Adrenal gland (tissue), 12 donors: ENCODE measurements around the gene GATAD2A. TPM values are rescaled to one million over a fixed set of nuclear protein-coding genes. Genes with fewer than 3 reads are reported as not detected.
A peak's percentile ranks its signal among the peaks of the same experiment; 100 is the strongest.

Experiments
- DNase-seq, 7 donors: peaks; one replicate each; pipeline ENCODE4 v3.0.0-alpha.2; 2019 to 2020
- H3K27ac ChIP-seq, 5 donors: fragments of 200-600 bp; sonication (generic) in 4 of 5; 1 replicate in 3 of 5; 2 replicates in 2 of 5; pipeline versions ENCODE4 v1.5.1 to v1.8.0; 2016 to 2020; ENCODE audit warnings: mild to moderate bottlenecking in 1 of 5
- H3K27me3 ChIP-seq: fragments of 200-600 bp; 2 replicates; pipeline ENCODE4 v1.8.0; 2021
- H3K36me3 ChIP-seq, 2 donors: fragments of 200-600 bp; replicated peaks in 1 of 2; 1 replicate in 1 of 2; 2 replicates in 1 of 2; pipeline versions ENCODE4 v1.5.1 to v1.8.0; 2018 to 2022
- H3K4me1 ChIP-seq, 2 donors: fragments of 200-600 bp; replicated peaks in 1 of 2; 1 replicate in 1 of 2; 2 replicates in 1 of 2; pipeline versions ENCODE4 v1.5.1 to v1.8.0; 2018 to 2021
- H3K4me3 ChIP-seq, 4 donors: fragments of 200-600 bp; sonication (generic) in 3 of 4; one replicate each; pipeline ENCODE4 v1.5.1; 2016 to 2018
- H3K9me3 ChIP-seq, 3 donors: fragments of 200-600 bp; sonication (generic) in 1 of 3; replicated peaks in 1 of 3; 1 replicate in 2 of 3; 2 replicates in 1 of 3; pipeline versions ENCODE4 v1.5.1 to v1.8.0; 2016 to 2021
- POLR2A ChIP-seq, 2 donors: fragments of 450-650 bp; IDR thresholded peaks; one replicate each; pipeline ENCODE4 v1.6.1; 2017; ENCODE audit warnings: antibody characterized with exemption in 2 of 2, mild to moderate bottlenecking in 2 of 2, moderate library complexity in 1 of 2
- WGBS, 4 donors: extraction: QIAGEN DNeasy Blood & Tissue Kit in 2 of 4; methylation state at CpG; one replicate each; pipeline versions ENCODE4 v1.1.5 to v1.1.7; 2013 to 2017; 5-methylcytosine and 5-hydroxymethylcytosine counted together
- intact Hi-C, 2 donors: fragments of 100-400 bp; cut with DNase I; formaldehyde crosslinking; loops; one replicate each; pipeline versions ENCODE4 v1.14.1 to v1.15.0; 2022 to 2023
- microRNA counts, 2 donors: library from miRNA; unstranded; fragments of <30 nt; microRNA quantifications; one replicate each; lab custom pipeline; 2016
- microRNA-seq, 3 donors: library from miRNA; unstranded; fragments of <30 nt; microRNA quantifications; one replicate each; pipeline ENCODE4, GENCODE V29; 2017 to 2020
- polyA plus RNA-seq, 3 donors: library from polyadenylated mRNA; stranded (reverse); fragments of 200-250 nt in 2 of 3; fragments of 350-450 nt in 1 of 3; fragmentation: Illumina TruSeq in 1 of 3; extraction: RNeasy Lipid Tissue Mini Kit (QIAGEN cat#74804) in 1 of 3; gene quantifications; one replicate each; pipeline ENCODE4 v1.2.3, GENCODE V29; 2013 to 2014
- small RNA-seq, 2 donors: library from RNA; depleted of rRNA; stranded (forward); fragments of <200 nt; gene quantifications; one replicate each; pipeline ENCODE3, GENCODE V24; 2016
- total RNA-seq, 9 donors: library from RNA; depleted of rRNA in 4 of 9; stranded (reverse); fragments of >200 nt in 4 of 9; fragments of 120-200 nt in 1 of 9; fragmentation: NEBNext Ultra II Directional in 1 of 9; extraction: Animal tissue kit (Norgen Biotek cat#: 25700) in 1 of 9; gene quantifications; one replicate each; pipeline versions ENCODE4 v1.1.0 to v1.2.4, GENCODE V29; 2013 to 2023
- TF ChIP-seq, protein P1 (sequence below), 6 experiments: fragments of 450-650 bp in 4 of 6; fragments of 200-600 bp in 2 of 6; sonication (generic) in 1 of 6; IDR thresholded peaks; 1 replicate in 5 of 6; 2 replicates in 1 of 6; pipeline versions ENCODE4 v1.5.1 to v1.8.0; 2016 to 2021; ENCODE audit warnings: antibody characterized with exemption in 6 of 6, mild to moderate bottlenecking in 2 of 6, moderate library complexity in 1 of 6
- donor health status: healthy with polysubstance abuse.
- donor health status: Bipolar disorder and iron deficiency.
- donor health status: DM: yes; HTN: yes; CAD: no.
- donor health status: DM: no; HTN: no; CAD: no.
- donor health status: DM: no; HTN: no; CAD: no.
- donor health status: DM: yes; HTN: yes; CAD: no.

The GATAD2A gene
- total and polyA plus RNA-seq, 12 donors: 17.0 to 125 (median 61.9) TPM

DNA sequence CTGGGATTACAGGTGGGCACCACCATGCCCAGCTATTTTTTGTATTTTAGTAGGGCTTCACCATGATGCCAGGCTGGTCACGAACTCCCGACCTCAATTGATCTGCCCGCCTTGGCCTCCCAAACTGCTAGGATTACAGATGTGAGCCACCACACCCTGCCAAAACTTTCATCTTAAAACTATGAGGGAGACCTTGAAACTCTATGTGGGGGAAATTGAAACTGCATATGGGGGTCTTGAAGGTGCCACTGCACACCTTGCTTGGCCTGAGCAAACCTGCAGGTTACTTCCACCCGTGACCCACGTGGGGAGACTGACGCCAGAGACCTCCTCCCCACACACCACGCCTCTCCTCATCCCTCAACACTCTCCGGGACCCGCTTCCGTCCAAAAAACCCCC, 148.2 kb downstream of the GATAD2A start:
- no peak overlapping the region for H3K4me3 ChIP-seq
- H3K36me3 ChIP-seq: no peaks in the 10 kb centered on the region
- no peaks in the 10 kb centered on the region for H3K4me1 ChIP-seq
- no peaks in the 10 kb centered on the region for H3K27me3 ChIP-seq
- H3K27ac ChIP-seq: no peak overlapping the region
- intact Hi-C loops: no loop called here
- no peaks in the 10 kb centered on the region for H3K9me3 ChIP-seq
- DNase-seq: no peak
- no peak for TF ChIP-seq POLR2A (IDR thresholded peaks at IDR 0.05)
- TF ChIP-seq, protein P1, sequence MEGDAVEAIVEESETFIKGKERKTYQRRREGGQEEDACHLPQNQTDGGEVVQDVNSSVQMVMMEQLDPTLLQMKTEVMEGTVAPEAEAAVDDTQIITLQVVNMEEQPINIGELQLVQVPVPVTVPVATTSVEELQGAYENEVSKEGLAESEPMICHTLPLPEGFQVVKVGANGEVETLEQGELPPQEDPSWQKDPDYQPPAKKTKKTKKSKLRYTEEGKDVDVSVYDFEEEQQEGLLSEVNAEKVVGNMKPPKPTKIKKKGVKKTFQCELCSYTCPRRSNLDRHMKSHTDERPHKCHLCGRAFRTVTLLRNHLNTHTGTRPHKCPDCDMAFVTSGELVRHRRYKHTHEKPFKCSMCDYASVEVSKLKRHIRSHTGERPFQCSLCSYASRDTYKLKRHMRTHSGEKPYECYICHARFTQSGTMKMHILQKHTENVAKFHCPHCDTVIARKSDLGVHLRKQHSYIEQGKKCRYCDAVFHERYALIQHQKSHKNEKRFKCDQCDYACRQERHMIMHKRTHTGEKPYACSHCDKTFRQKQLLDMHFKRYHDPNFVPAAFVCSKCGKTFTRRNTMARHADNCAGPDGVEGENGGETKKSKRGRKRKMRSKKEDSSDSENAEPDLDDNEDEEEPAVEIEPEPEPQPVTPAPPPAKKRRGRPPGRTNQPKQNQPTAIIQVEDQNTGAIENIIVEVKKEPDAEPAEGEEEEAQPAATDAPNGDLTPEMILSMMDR (IDR thresholded peaks at IDR 0.05): no peak
- 82 to 90% (median 86%) methylated on average over 5 to 10 of the region's 10 CpGs for WGBS, 4 donors

DNA sequence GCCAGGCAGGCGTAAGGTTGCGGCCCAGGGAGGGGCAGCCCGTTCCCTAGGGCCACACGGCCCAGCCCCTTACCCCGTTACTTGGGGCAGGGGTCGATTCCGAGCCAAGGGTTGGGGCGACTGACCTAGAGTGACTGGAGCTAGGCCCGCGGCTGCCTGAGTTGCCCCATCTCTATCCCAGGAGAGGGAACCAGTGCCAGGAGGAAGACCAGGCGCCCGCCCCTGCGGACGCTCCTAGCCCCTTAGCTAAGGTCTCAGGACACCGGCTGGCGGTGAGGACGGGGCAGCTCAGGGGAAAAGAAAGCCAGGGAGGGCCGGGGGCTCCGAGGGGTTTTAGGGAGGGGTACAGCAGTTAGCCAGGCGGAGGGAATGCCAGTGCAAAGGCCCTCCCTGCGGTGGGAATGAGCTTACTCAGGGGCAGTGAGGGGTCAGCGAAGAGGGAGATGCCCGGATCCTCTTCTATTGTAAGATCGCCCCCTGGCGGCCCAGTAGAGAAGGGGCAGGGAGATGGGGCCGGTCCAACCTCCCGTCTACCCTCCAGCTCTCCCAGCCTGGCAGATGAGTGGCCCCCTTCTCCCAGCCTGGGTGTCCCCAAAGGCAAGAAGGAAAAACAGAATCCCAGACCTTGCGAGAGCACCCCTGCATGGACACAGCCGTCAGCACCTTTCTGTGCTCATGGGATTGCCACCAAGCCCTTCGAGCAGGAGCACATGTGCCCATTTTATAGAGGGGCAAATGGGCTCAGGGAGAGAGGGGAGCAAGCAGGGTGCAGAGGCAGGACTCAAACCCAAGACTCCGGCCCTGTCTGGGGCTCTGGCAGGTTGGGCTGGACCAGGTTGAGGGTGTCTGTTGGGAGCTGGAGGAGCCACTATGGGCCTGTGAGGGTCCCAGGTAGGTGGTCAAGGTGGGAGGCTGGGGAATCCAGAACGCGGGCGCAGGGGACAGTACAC, 148.9 kb downstream of the GATAD2A start:
- 51 to 70% (median 64%) methylated on average over 22 to 34 of the region's 34 CpGs for WGBS, 4 donors
- TF ChIP-seq, protein P1 (IDR thresholded peaks at IDR 0.05): peak; percentile 21 to 61 (median 51)
- TF ChIP-seq POLR2A (IDR thresholded peaks at IDR 0.05): no peak
- peak in 2 of 7 donors; percentile 53 to 56 for DNase-seq
- Histone ChIP-seq H3K4me3 (no peak overlapping the region), H3K27me3 (no peaks in the 10 kb centered on the region), H3K9me3 (no peaks in the 10 kb centered on the region), H3K27ac (no peak overlapping the region), H3K36me3 (no peaks in the 10 kb centered on the region), H3K4me1 (no peaks in the 10 kb centered on the region)
- intact Hi-C loops: no loop called here

DNA sequence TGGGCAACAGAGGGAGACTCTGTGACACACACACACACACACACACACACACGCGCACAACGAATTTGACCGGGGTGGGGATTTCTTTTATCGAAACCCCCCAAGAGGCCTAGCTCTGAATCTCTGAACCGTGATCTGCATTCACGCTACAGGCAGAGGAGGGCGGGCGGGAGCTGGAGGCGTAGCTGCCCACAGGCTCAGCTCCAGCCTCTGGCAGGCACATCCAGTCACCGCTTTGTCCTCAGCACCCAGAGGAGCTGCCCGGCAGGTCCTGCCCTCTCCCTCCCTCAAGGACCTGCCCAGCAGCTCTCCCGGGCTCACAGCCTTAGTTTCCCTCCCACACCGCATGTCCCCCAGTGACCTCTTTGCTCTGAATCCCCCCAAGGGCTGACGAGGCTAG, 152.6 kb downstream of the GATAD2A start:
- Histone ChIP-seq H3K27ac (no peak overlapping the region), H3K36me3 (no peaks in the 10 kb centered on the region), H3K27me3 (no peaks in the 10 kb centered on the region), H3K4me3 (no peak overlapping the region), H3K9me3 (no peaks in the 10 kb centered on the region), H3K4me1 (no peaks in the 10 kb centered on the region)
- no peak for TF ChIP-seq POLR2A (IDR thresholded peaks at IDR 0.05)
- TF ChIP-seq, protein P1 (IDR thresholded peaks at IDR 0.05): no peak
- intact Hi-C loops: no loop called here
- DNase-seq: no peak
- WGBS, 4 donors: 81 to 90% (median 87%) methylated on average over 10 to 15 of the region's 15 CpGs

MicroRNAs encoded within 50 kb of the gene (microRNA counts, 767-probe panel; counts per million panel counts)
- microRNA hsa-miR-640 (lab: Ali Mortazavi, UCI): 0 counts per million in 2 donors

Small RNAs within 50 kb of the gene (microRNA-seq; reads per million reads assigned to microRNA genes)
- gene MIR640: 0 reads per million in 3 donors

Small RNAs within 50 kb of the gene (small RNA-seq; reads per million reads assigned to genes)
- 0 reads per million in 2 donors for gene MIR640

Other genes with a start within 250 kb of the GATAD2A start
- gene MEF2B, start 235.4 kb upstream of the GATAD2A start, total RNA-seq: 1 to 10 TPM in 2 of 9 donors, under 1 TPM in 4, not detected in 3; 0.42 to 3.7 (median 0.76) TPM
- 1 to 10 TPM in 2 of 3 donors, not detected in 1; 3.3 to 6.0 TPM for gene MEF2B, start 235.4 kb upstream of the GATAD2A start, polyA plus RNA-seq
- 10 to 100 TPM in 8 of 9 donors, 1 to 10 TPM in 1; 8.3 to 32.2 (median 21.9) TPM for gene BORCS8, start 213.5 kb upstream of the GATAD2A start, total RNA-seq
- gene BORCS8, start 213.5 kb upstream of the GATAD2A start, polyA plus RNA-seq: 10 to 100 TPM; 20.3 to 49.6 (median 34.2) TPM
- gene RFXANK, start 213.4 kb upstream of the GATAD2A start, total RNA-seq: 10 to 100 TPM; 28.0 to 79.9 (median 51.6) TPM
- gene RFXANK, start 213.4 kb upstream of the GATAD2A start, polyA plus RNA-seq: 100 to 1,000 TPM in 2 of 3 donors, 10 to 100 TPM in 1; 21.7 to 195 (median 140) TPM
- gene NR2C2AP, start 202.3 kb upstream of the GATAD2A start, total RNA-seq: 10 to 100 TPM in 8 of 9 donors, 1 to 10 TPM in 1; 4.0 to 16.4 (median 12.3) TPM
- gene NR2C2AP, start 202.3 kb upstream of the GATAD2A start, polyA plus RNA-seq: 10 to 100 TPM in 2 of 3 donors, 1 to 10 TPM in 1; 9.9 to 21.6 (median 21.2) TPM
- under 1 TPM in 3 of 9 donors, not detected in 6; 0.06 to 0.42 (median 0.14) TPM for gene NCAN, start 193.7 kb upstream of the GATAD2A start, total RNA-seq
- under 1 TPM in 2 of 3 donors, not detected in 1; 0.08 to 0.11 TPM for gene NCAN, start 193.7 kb upstream of the GATAD2A start, polyA plus RNA-seq
- 1 to 10 TPM in 2 of 9 donors, under 1 TPM in 3, not detected in 4; 0.28 to 1.1 (median 0.74) TPM for gene TM6SF2, start 132.4 kb upstream of the GATAD2A start, total RNA-seq
- gene TM6SF2, start 132.4 kb upstream of the GATAD2A start, polyA plus RNA-seq: 1 to 10 TPM in 2 of 3 donors, under 1 TPM in 1; 0.26 to 5.3 (median 1.3) TPM
- 10 to 100 TPM; 25.5 to 74.7 (median 53.9) TPM for gene SUGP1, start 85.2 kb upstream of the GATAD2A start, total RNA-seq
- 100 to 1,000 TPM in 1 of 3 donors, 10 to 100 TPM in 2; 55.9 to 130 (median 91.0) TPM for gene SUGP1, start 85.2 kb upstream of the GATAD2A start, polyA plus RNA-seq
- 10 to 100 TPM; 25.5 to 64.8 (median 48.8) TPM for gene MAU2, start 84.8 kb upstream of the GATAD2A start, total RNA-seq
- gene MAU2, start 84.8 kb upstream of the GATAD2A start, polyA plus RNA-seq: 10 to 100 TPM; 14.9 to 41.3 (median 29.5) TPM
- 10 to 100 TPM in 1 of 9 donors, 1 to 10 TPM in 6, under 1 TPM in 2; 0.61 to 50.5 (median 3.5) TPM for gene TSSK6, start 109.9 kb downstream of the GATAD2A start, total RNA-seq
- 1 to 10 TPM in 1 of 3 donors, under 1 TPM in 1, not detected in 1; 0.37 to 1.0 TPM for gene TSSK6, start 109.9 kb downstream of the GATAD2A start, polyA plus RNA-seq
- 100 to 1,000 TPM in 7 of 9 donors, 10 to 100 TPM in 2; 17.0 to 517 (median 323) TPM for gene NDUFA13, start 110.5 kb downstream of the GATAD2A start, total RNA-seq
- 100 to 1,000 TPM; 202 to 558 (median 329) TPM for gene NDUFA13, start 110.5 kb downstream of the GATAD2A start, polyA plus RNA-seq
- 1 to 10 TPM in 5 of 9 donors, under 1 TPM in 4; 0.36 to 5.7 (median 1.1) TPM for gene YJEFN3, start 123.2 kb downstream of the GATAD2A start, total RNA-seq
- 10 to 100 TPM in 1 of 3 donors, 1 to 10 TPM in 1, under 1 TPM in 1; 0.77 to 30.2 (median 6.1) TPM for gene YJEFN3, start 123.2 kb downstream of the GATAD2A start, polyA plus RNA-seq
- gene CILP2, start 132.6 kb downstream of the GATAD2A start, total RNA-seq: under 1 TPM in 2 of 9 donors, not detected in 7; 0.22 to 0.43 TPM
- under 1 TPM in 2 of 3 donors, not detected in 1; 0.13 to 0.24 TPM for gene CILP2, start 132.6 kb downstream of the GATAD2A start, polyA plus RNA-seq
- gene PBX4, start 213.0 kb downstream of the GATAD2A start, total RNA-seq: under 1 TPM in 6 of 9 donors, not detected in 3; 0.28 to 0.86 (median 0.66) TPM
- gene PBX4, start 213.0 kb downstream of the GATAD2A start, polyA plus RNA-seq: 1 to 10 TPM in 2 of 3 donors, not detected in 1; 2.9 to 6.3 TPM
- 1 to 10 TPM in 8 of 9 donors, under 1 TPM in 1; 0.95 to 5.1 (median 3.6) TPM for gene LPAR2, start 222.5 kb downstream of the GATAD2A start, total RNA-seq
- gene LPAR2, start 222.5 kb downstream of the GATAD2A start, polyA plus RNA-seq: 10 to 100 TPM in 1 of 3 donors, 1 to 10 TPM in 1, under 1 TPM in 1; 0.93 to 10.5 (median 3.8) TPM
- gene GMIP, start 238.0 kb downstream of the GATAD2A start, total RNA-seq: 10 to 100 TPM in 5 of 9 donors, 1 to 10 TPM in 3, under 1 TPM in 1; 0.44 to 17.0 (median 10.3) TPM
- gene GMIP, start 238.0 kb downstream of the GATAD2A start, polyA plus RNA-seq: 10 to 100 TPM in 1 of 3 donors, 1 to 10 TPM in 2; 2.7 to 13.8 (median 3.2) TPM